Right renal cortex interstitium (tissue), 3 donors: ENCODE data around the gene RFX2. TPM values are rescaled to one million over a fixed set of nuclear protein-coding genes. Genes with fewer than 3 reads are reported as not detected.
"Not testable (repeated sequence)": the region's sequence is repeated elsewhere in the genome, so short reads cannot be mapped to it uniquely, and the experiment has no call there.

Experiments
- DNase-seq, 3 donors: peaks; one replicate each; pipeline ENCODE4 v3.0.0-alpha.2; 2013; ENCODE audit warnings: low read depth in 3 of 3, low spot score in 2 of 3
- polyA plus RNA-seq, 3 donors: library from polyadenylated mRNA; unstranded; fragments of 120-200 nt; gene quantifications; one replicate each; pipeline ENCODE4 v1.2.1, GENCODE V29; 2013; ENCODE audit not compliant: insufficient read length in 3 of 3

RFX2 gene
- polyA plus RNA-seq, 3 donors: 5.8 to 7.8 (median 7.1) TPM

- DNase-seq: no peak
Measured at GRCh38 chr19:5977222-5977784, 133.0 kb downstream of the RFX2 start.

GRCh38 chr19:5976768-5977167, 133.5 kb downstream of the RFX2 start:
- no peak for DNase-seq

- DNase-seq: no peak
Measured at GRCh38 chr19:5975388-5975728, 134.9 kb downstream of the RFX2 start.

GRCh38 chr19:5974721-5975387, 135.4 kb downstream of the RFX2 start:
- DNase-seq: no peak

GRCh38 chr19:5973867-5974635, 136.2 kb downstream of the RFX2 start:
- DNase-seq: no peak

GRCh38 chr19:5973376-5973775, 136.9 kb downstream of the RFX2 start:
- no peak for DNase-seq

- no peak for DNase-seq
Measured at GRCh38 chr19:5972355-5972731, 138.0 kb downstream of the RFX2 start.

- DNase-seq: no peak
Measured at GRCh38 chr19:5971714-5972354, 138.5 kb downstream of the RFX2 start.

GRCh38 chr19:5969476-5969875, 140.8 kb downstream of the RFX2 start:
- DNase-seq: no peak

- no peak for DNase-seq
Measured at GRCh38 chr19:5968431-5969373, 141.6 kb downstream of the RFX2 start.

GRCh38 chr19:5967994-5968430, 142.3 kb downstream of the RFX2 start:
- DNase-seq: no peak

GRCh38 chr19:5967571-5967970, 142.7 kb downstream of the RFX2 start:
- DNase-seq: no peak

- DNase-seq: no peak
Measured at GRCh38 chr19:5966941-5967340, 143.4 kb downstream of the RFX2 start.

GRCh38 chr19:5966215-5966614, 144.1 kb downstream of the RFX2 start:
- no peak for DNase-seq

- DNase-seq: no peak
Measured at GRCh38 chr19:5964816-5965565, 145.3 kb downstream of the RFX2 start.

GRCh38 chr19:5963855-5964254, 146.4 kb downstream of the RFX2 start:
- DNase-seq: no peak

- not testable (repeated sequence) for DNase-seq
Measured at GRCh38 chr19:5963259-5963658, 147.0 kb downstream of the RFX2 start.

GRCh38 chr19:5961969-5962945, 148.0 kb downstream of the RFX2 start:
- DNase-seq: no peak

- not testable (repeated sequence) for DNase-seq
Measured at GRCh38 chr19:5961641-5961968, 148.7 kb downstream of the RFX2 start.
